Measurements from ENCODE around the gene MAU2.
A peak's percentile ranks its signal among the peaks of the same experiment; 100 is the strongest.
"Not testable (repeated sequence)": the region's sequence is repeated elsewhere in the genome, so short reads cannot be mapped to it uniquely, and the experiment has no call there.

The MAU2 gene

DNA sequence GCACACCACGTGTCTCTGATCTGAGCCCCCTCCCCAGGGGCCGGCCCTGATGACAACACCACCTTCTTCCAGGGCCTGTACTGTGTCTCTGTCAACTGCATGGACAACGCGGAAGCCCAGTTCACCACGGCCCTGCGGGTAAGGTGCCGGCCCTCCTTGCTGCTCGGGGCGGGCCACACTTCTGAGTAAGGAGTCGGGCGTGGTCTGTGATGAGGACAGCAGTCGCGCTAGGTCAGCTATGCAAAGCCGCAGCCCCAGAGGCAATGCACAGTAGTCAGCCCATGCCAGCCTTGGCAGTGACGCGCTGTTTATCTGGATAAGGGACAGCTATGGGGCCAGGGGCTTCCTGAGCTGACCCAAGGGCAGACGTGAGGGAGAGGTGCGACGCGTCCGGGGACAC is 24.6 kb downstream of the MAU2 start:
- DNase-seq (ENCODE audit: low read depth in 2 of 3, low spot score in 2 of 3), result no peak

DNA sequence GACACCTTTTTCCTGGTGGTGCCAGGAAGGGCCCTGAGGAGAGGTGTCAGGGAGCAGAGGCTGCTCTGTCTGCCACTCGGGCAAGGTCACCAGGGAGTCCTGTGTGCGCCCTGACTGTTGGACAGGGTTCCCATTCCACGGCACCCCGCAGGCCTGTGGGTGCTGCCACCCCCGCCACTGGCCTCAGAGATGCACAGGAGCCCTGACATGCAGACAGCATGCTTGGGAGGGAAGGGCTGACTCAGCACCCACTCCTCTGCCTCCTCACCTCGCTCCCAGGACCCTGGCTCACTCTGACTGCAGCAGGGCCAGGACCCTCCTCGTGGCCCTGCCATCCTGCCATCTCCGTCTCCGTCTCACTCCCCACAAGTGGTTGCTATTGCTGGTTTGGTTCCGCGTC is 25.3 kb downstream of the MAU2 start:
- DNase-seq (ENCODE audit: low read depth in 2 of 3, low spot score in 2 of 3), result no peak

DNA sequence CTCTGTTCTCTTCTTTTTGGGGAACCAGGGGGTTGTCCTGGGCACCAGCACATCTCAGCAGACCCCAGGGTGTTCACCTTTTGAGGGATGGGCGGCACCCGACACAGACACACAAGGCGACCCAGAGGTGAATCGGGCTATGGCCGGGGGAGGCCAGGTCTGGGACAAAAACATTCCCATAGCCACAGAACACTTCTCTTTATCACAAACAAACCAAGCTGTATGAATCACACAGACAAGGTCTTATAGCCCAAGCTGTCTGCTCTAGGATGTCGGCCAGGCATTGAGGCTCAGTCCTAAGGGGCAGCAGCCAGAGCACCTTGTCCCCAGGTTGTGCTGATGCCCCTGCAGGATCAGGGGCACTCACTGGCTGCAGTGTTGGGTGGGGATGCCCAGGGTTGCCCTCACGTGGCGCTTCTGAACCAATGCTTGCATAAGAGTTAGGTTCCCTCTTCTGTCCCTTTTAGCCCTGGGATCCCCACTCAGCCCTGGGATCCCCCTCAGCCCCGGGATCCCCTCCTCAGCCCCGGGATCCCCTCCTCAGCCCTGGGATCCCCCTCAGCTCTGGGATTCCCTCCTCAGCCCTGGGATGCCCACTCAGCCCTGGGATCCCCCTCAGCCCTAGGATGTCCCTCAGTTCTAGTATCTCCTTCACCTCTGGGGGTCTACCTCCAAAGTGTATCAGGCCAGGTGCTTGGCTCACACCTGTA is 26.9 kb downstream of the MAU2 start:
- no peak for DNase-seq (ENCODE audit: low read depth in 2 of 3, low spot score in 2 of 3)

DNA sequence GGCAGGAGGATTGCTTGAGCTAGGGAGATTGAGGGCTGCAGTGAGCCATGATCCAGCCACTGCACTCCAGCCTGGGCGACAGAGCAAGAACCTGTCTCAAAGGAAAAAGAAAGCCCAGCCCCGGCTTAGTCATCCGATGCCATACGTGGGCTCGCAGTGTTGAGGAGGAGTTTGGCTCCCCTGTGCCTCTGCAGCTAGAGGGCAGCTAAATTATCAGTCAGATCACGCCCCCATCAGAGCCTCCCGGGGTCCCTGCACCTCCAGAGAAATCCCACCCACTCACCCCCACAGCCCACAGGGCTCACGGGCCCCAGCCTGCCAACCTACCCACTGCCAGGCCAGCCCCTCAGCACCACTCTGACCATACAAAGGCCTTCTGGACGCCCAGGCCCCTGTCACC is 27.6 kb downstream of the MAU2 start:
- DNase-seq (ENCODE audit: low read depth in 2 of 3, low spot score in 2 of 3), result no peak

DNA sequence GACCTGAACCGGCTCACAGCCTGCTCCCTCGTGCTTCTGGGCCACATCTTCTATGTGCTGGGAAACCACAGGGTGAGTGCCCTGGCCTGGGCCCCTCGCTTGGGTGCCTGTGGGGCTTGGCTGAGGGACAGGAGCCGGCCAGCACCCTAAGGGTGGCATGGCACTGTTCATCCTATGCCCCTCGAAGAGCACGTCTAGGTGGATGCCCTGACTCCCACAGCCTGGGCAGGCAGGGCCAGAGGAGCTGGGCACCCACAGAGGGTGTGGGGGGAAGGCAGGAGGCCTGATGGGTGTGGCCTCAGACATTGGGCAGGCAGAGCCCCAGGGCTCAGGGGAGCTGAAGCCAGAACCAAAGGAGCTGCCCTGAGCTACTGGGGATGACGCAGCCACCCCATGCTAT is 28.7 kb downstream of the MAU2 start:
- DNase-seq (ENCODE audit: low read depth in 2 of 3, low spot score in 2 of 3), result no peak

DNA sequence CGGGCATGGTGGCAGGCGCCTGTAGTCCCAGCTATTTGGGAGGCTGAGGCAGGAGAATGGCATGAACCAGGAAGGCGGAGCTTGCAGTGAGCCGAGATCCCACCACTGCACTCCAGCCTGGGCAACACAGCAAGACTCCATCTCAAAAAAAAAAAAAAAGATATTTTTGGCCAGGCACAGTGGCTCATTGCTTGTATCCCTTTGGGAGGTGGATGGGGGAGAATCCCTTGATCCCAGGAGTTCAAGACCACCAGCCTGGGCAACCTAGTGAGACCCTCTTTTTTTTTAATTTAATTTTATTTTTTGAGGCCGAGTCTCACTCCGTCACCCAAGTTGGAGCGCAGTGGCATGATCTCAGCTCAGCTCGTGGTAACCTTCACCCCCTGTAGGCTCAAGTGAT is 30.1 kb downstream of the MAU2 start:
- DNase-seq (ENCODE audit: low read depth in 2 of 3, low spot score in 2 of 3), result not testable (repeated sequence)

DNA sequence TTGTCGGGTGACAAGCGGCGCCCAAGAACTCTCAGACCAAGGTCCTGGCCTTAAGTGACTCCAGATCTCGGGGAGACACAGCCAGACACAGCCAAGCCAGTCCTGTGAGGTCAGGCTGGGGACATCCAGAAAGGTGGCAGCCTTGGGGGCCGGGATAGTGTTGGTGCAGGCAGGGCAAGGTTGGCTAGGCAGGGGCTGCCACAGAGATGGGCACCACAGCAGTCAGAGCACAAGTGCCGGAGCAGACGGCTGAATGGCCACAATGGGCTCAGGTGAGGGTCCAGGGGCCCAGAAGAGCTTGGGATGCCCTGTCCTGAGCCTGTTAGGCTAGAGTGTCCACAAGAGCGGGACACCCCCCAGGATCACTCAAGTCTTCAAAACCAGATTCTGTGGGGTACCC is 32.2 kb downstream of the MAU2 start:
- DNase-seq (ENCODE audit: low read depth in 2 of 3, low spot score in 2 of 3), result no peak

DNA sequence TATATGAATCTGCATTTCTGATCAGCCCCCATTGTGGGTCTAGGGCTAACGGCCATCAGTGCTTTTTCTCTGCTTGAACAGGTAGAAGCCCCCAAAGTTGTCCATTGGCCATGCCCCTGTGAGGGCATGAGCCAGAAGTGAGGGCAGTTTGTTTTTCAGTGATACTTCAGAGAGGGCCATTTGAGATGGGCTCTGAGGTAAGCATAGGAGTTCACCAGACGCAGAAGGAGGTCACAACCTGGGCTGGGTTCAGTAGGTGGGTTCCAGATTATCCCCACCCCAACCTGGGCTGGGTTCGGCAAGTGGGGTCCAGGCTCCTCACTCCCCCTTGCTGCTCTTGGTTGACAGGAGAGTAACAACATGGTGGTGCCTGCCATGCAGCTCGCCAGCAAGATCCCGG is 33.4 kb downstream of the MAU2 start:
- no peak for DNase-seq (ENCODE audit: low read depth in 2 of 3, low spot score in 2 of 3)

DNA sequence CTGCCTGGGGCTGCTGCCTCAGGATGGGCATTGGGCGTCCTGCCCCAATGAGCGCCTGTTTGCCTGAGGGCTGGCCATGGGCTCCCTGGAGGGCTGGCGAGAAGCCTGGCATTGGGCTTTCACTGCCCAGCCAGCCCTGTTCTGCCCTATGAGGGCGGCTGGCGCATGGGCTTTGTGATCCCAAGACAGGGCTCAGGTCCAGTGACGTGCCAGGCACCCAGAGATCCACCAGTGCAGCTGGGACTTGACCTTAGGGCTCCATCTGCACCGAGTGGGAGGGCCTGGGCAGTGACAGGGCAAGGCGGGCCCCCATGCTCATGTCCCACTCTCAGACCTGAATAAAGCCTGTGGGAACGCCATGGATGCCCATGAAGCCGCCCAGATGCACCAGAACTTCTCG is 34.3 kb downstream of the MAU2 start:
- DNase-seq (ENCODE audit: low read depth in 2 of 3, low spot score in 2 of 3), result no peak

DNA sequence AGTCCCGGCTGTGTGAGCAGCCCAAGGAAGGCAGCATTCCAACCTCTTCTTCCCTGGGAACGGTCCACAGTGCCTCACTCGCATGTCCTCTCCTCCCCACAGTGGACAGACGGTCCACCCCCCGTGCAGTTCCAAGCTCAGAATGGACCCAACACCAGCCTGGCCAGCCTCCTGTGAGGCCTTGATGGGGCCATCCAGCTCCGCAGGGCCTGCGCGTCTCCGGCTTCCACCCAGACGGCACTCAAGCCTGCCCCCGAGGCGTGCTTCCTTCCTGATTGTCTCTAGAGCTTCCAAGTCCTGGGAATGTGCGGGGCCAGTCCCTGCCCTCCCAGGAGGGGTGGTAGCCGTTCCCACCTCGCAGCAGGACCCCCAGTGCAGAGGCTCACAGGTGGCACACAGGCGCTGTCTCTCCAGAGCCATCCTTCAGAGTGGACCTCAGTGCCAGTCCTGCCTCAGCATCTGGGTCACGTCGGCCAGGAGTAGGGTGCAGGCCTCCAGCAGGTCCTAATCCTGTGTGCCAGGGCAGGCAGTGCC is 35.0 kb downstream of the MAU2 start:
- DNase-seq (ENCODE audit: low read depth in 2 of 3, low spot score in 2 of 3), result no peak

DNA sequence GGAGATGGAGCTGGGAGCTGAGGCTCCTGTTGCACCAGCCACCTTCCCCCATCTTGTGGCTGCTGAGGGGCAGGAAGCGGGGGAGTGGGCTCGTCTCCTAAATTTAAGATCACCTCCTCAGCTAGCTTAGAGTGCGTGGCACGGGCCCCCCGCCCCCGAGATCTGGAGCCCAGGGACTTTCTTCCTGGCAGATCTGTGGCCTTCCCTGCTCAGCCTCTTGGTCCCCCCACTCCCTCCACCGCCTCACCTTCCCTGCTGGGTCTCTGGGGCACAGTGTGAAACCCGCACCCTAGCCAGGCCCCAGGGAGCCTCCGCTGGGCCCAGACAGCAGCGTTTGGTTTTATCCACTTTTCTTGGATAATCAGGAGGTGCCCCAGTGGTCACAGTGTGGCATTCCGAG is 35.9 kb downstream of the MAU2 start:
- DNase-seq (ENCODE audit: low read depth in 2 of 3, low spot score in 2 of 3), result no peak

DNA sequence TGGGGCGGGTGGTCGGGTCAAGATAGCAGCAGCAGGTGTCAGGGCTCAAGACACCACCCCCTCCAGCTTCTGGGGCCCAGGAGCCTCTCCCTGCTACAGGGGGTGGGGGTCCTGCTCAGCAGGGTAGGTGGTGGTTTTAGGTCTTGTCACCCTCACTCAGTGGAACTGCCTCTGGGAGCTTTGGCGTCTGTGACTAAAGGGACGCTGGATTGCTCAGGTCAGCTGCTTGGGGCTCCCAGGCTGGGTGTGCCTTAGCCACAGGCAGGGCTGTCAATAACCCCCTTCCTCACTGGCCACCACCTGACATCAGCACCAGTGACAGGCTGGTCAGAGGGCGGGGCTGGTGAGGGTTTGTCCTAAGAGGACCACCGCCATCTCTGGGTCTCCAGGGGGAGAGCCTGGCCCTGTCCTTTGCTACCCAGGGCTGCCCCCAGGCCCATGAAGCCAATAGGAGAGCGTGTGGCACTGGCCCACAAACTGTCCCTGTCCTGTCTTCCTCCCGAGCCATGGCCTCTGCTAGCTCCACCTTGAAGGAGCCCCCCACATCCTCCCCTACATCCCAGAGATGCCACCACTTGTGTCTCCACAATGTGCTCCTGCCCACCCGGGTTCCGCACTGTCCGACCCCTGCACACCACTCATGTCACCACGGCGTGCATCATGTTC is 36.4 kb downstream of the MAU2 start:
- DNase-seq (ENCODE audit: low read depth in 2 of 3, low spot score in 2 of 3), result no peak

DNA sequence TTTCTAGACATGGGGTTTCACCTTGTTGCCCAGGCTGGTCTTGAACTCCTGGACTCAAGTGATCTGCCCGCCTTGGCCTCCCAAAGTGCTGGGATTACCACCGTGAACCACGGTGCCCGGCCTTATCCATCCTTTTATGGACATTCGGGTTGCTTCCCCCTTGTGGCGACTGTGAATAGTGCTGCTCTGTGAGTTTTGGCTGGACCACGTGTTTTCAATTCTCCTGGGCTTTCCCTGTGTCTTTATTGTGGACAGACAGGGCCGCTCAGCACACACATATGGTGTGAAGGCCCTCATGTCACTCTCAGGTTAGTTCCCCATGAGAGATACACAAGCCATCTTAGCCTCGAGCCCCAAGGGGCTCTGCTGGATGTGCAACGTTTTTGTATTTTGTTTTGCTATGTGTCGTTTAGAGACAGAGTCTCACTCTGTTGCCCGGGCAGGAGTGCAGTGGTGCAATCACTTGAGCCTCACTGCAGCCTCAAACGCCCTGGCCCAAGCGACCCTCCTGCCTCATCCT is 40.5 kb downstream of the MAU2 start:
- DNase-seq (ENCODE audit: low read depth in 2 of 3, low spot score in 2 of 3), result peak; percentile 36 to 50 (median 46)

DNA sequence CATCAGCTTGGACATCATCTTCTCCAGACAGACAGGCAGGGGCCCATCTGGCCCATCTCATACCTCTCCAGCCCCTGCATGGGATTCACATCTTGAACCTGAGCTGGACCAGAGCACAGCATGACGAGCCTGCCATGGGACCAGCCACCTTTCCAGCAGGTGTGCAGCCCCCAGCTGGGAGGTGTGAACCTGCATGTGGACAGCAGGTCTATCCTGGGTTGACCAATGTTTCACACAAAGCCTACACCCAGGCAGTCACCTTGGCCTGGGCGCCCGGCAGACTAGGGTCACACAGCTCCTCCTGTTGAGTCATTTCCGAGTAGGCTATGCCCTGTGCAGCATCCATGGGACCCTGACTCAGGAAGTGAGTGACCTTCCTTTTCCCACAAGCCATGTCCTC is 41.4 kb downstream of the MAU2 start:
- no peak for DNase-seq (ENCODE audit: low read depth in 2 of 3, low spot score in 2 of 3)

DNA sequence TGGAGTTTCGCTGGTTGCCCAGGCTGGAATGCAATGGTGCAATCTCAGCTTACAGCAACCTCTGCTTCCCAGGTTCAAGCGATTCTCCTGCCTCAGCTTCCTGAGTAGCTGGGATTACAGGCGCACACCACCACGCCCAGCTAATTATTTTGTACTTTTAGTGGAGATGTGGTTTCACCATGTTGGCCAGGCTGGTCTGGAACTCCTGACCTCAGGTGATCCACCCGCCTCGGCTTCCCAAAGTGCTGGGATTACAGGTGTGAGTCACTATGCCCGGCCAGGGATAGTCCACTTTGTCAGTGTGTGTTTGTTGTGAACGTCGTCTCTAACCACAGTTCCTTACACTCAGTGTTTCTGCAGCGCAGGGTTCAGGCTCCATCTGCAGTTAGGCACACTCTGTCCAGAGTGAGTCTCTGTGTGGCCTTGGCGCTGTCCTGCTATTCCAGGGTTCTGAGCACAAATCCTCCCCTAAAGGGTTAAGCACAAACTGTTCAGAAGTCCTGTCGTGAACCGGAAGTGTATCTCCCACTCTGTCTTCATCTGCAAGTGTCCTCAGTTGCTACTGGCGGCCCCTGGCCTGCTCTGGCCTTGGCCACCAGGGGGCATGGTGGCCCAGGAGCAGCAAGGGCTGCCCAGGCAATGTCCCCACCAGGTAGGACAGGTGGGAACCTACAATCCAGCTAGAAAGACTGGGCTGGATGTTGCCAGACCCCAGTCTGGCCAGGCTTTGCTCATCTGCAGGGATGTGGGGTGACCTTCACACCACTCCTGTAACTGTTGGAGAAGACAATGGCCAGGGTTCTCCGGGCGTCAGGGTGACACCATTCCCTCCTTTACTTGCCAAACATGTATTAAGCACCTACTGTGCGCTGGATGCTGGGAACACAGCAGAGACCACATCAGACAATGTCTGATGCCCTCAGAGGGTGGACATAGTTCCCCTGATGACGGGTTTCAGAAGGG is 46.1 kb downstream of the MAU2 start:
- DNase-seq (ENCODE audit: low read depth in 2 of 3, low spot score in 2 of 3), result peak; percentile 37 to 61 (median 42)

DNA sequence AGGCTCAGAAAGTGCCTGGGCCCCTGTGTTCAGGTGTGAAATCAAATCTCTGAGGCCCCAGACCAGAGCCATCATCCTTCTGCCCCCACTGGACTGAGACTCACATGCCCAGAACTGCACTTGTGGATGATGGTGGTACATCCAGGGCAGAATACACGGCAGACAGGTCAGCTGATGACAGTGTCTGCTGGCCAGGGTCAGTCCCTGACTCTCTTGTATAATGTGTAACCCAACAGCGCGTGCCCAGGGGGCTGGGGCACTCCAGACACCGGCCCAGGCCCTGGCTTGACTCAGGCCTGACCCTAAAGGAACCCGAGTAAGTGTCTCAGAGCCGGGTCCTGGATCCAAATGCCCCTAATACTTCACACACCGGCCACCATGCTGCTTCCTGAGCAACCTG is 47.5 kb downstream of the MAU2 start:
- no peak for DNase-seq (ENCODE audit: low read depth in 2 of 3, low spot score in 2 of 3)

DNA sequence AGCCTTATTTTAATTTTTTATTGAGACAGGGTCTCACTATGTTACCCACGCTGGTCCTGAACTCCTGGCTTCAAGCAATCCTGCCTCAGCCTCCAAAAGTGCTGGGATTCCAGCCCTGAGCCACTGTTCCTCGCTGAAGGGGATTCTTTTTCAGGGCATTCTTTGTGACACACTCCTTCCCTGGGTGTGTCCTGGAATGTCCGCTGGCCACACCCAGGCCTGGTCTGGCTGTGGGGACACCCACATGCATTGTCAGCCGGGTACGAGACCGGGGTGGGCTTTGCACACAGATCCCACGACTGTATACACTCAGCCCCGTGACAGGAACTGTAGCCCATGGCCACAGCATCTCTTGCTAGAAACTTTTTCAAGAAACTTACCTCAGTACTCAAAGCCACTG is 50.4 kb downstream of the MAU2 start:
- DNase-seq (ENCODE audit: low read depth in 2 of 3, low spot score in 2 of 3), result no peak

DNA sequence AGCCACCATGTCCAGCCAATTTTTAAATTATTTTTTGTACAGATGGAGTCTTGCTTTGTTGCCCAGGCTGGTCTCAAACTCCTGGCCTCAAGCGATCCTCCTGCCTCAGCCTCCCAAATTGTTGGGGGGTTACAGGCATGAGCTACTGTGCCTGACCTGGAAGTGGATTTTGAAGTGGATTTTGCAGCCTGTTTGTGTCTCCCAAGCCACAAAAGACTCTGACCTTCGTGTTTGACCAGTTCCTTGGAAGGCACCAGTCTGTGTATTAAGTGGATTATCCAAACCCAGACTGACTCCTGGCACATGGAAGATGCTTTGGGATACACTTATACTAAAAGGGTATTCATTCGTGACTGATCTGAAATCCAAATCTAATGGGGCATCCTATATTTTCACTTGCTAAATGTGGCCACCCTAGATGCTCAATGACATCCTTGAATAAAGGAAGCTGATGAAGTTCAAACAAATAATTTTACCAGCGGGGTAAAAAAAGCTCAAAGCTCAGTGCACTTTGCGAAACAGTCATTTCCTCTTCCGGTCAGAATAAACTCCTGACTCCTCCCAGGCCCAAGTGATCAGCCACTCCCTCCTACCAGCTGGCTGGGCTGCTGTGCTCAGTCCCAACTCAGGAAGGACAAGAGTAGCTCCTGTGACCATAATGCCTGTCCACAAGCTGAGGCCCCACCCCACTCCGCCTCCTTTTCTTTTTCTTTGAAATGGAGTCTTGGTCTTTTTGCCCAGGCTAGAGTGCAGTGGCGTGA is 52.2 kb downstream of the MAU2 start:
- DNase-seq (ENCODE audit: low read depth in 2 of 3, low spot score in 2 of 3), result no peak

DNA sequence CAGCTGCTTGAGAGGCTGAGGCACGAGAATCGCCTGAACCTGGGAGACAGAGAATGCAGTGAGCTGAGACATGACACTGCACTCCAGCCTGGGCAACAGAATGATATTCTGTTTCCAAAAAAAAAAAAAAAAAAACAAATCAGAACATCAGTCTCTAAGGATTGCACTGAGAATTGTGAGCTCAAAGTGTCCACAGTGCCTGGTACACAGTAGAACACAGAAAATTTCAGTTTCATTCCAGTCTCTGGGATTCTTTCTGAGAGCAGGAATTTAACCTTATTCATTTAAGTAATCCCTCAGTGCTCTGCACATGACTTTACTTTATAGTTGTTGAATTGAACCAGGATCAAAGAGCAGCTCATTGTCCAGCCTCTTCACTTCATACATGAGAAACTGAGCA is 58.9 kb downstream of the MAU2 start:
- DNase-seq (ENCODE audit: low read depth in 2 of 3, low spot score in 2 of 3), result no peak

DNA sequence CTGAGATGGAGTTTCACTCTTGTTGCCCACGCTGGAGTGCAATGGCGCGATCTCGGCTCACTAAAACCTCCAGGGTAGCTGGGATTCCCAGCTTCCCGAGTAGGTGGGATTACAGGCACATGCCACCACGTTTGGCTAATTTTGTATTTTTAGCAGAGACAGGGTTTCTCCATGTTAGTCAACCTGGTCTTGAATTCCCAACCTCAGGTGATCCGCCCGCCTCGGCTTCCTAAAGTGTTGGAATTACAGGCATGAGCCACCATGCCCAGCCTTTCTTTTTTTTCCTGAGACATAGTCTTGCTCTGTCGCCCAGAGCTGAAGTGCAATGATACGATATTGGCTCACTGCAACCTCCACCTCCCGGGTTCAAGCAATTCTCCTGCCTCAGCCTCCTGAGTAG is 59.7 kb downstream of the MAU2 start:
- not testable (repeated sequence) for DNase-seq (ENCODE audit: low read depth in 2 of 3, low spot score in 2 of 3)

All from activated CD8-positive, alpha-beta memory T cell treated with anti-CD3 and anti-CD28 coated beads for 48 hours (primary cell).